Natural killer cell (primary cell): ENCODE results near the gene KCNA1. TPM values are rescaled to one million over a fixed set of nuclear protein-coding genes. Genes with fewer than 3 reads are reported as not detected.

Source experiments
- ATAC-seq, 3 donors: fragments of 150-1000 bp in 2 of 3; fragments of 200-7000 bp in 1 of 3; cut with Tn5 transposase; 1 replicate in 1 of 3; 2 replicates in 2 of 3; pipeline ENCODE4 v1.10.0; 2021; ENCODE audit warnings: mild to moderate bottlenecking in 2 of 3, moderate library complexity in 2 of 3
- DNase-seq, 2 donors: peaks; one replicate each; pipeline versions ENCODE4 v3.0.0 to v3.0.0-alpha.2; 2013 to 2021; ENCODE audit warnings: mixed read lengths in 1 of 2
- H3K27ac ChIP-seq: one replicate; pipeline ENCODE4 v1.5.1; 2013; ENCODE audit warnings: mild to moderate bottlenecking, low read length
- H3K27me3 ChIP-seq: one replicate; pipeline ENCODE4 v1.6.1; 2013; ENCODE audit warnings: low read length; ENCODE audit not compliant: control insufficient read depth, insufficient read depth
- H3K36me3 ChIP-seq: one replicate; pipeline ENCODE4 v1.6.1; 2013; ENCODE audit warnings: low read length; ENCODE audit not compliant: control insufficient read depth, insufficient read depth
- H3K4me1 ChIP-seq: one replicate; pipeline ENCODE4 v1.6.1; 2013; ENCODE audit warnings: low read length; ENCODE audit not compliant: control insufficient read depth, insufficient read depth
- H3K4me3 ChIP-seq: one replicate; pipeline ENCODE4 v1.5.1; 2013; ENCODE audit warnings: low read length
- H3K9me3 ChIP-seq: one replicate; pipeline ENCODE4 v1.6.1; 2013; ENCODE audit warnings: low read length; ENCODE audit not compliant: control insufficient read depth, insufficient read depth
- H3K27ac Mint-ChIP-seq, 2 donors: one replicate each; pipeline ENCODE4 v1.8.0; 2022; ENCODE audit warnings: mild to moderate bottlenecking in 2 of 2, mixed read lengths in 2 of 2, moderate library complexity in 1 of 2
- H3K27me3 Mint-ChIP-seq, 2 donors: one replicate each; pipeline ENCODE4 v1.8.0; 2022; ENCODE audit warnings: low read depth in 2 of 2, mixed read lengths in 2 of 2
- H3K36me3 Mint-ChIP-seq: one replicate; pipeline ENCODE4 v1.8.0; 2022; ENCODE audit warnings: mixed read lengths
- H3K4me1 Mint-ChIP-seq, 2 donors: one replicate each; pipeline ENCODE4 v1.8.0; 2022; ENCODE audit warnings: mixed read lengths in 2 of 2
- H3K4me3 Mint-ChIP-seq: one replicate; pipeline ENCODE4 v1.8.0; 2022; ENCODE audit warnings: mild to moderate bottlenecking, moderate library complexity, mixed read lengths
- H3K9me3 Mint-ChIP-seq, 2 donors: one replicate each; pipeline ENCODE4 v1.8.0; 2022; ENCODE audit warnings: mixed read lengths in 2 of 2
- WGBS: methylation state at CpG from one replicate; pipeline ENCODE4 v1.1.7; 2013; ENCODE audit warnings: missing lambda C conversion rate; ENCODE audit not compliant: insufficient coverage; 5-methylcytosine and 5-hydroxymethylcytosine counted together
- intact Hi-C: fragments of 100-400 bp; cut with micrococcal nuclease; formaldehyde crosslinking; loops from one replicate; pipeline ENCODE4 v1.14.2; 2022
- total RNA-seq, 4 donors: library from RNA; stranded (reverse); fragments of 120-200 nt in 1 of 4; gene quantifications; one replicate each; pipeline versions ENCODE4 v1.2.3 to v1.2.4, GENCODE V29; 2013 to 2022
- TF ChIP-seq, protein P1 (sequence below): fragments of 200-600 bp; IDR thresholded peaks from one replicate; pipeline ENCODE4 v1.8.0; 2022; ENCODE audit warnings: antibody characterized with exemption

Gene KCNA1
- total RNA-seq, 3 donors from 2014 or later (not counting 1 experiment from before 2014, with no cell fraction given): not detected

DNA sequence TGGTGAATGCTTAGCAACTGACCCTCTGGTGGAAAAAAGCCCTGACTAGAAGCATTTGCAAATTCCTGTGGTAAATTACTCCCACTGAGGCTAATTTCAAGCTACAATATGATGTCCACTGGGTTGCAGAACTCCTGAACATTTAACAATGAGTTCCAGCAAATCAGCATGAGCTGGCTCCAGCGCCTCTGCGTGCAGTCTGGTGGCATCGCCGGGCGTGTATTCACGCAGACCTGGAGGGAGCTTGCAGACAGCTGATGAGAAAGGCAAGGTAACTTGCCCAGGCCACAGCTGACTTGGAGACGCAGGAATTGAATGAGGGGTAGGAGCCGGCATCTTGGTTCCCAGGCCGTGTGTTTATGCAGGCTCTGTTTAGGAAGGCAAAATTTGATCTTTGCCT is 45.1 kb upstream of the KCNA1 start:
- peaks cover 0 to 5% of the 10 kb centered on the region in 2 donors for H3K4me1 Mint-ChIP-seq
- no peaks in the 10 kb centered on the region for H3K9me3 Mint-ChIP-seq
- H3K27ac Mint-ChIP-seq: no peak overlapping the region
- ATAC-seq (no peak), DNase-seq (no peak)
- Histone ChIP-seq H3K4me3 (no peak overlapping the region), H3K36me3 (no peaks in the 10 kb centered on the region), H3K27ac (no peak overlapping the region), H3K9me3 (no peaks in the 10 kb centered on the region), H3K4me1 (no peaks in the 10 kb centered on the region), H3K27me3 (no peaks in the 10 kb centered on the region)
- WGBS: 92% methylated on average over 9 of the region's 9 CpGs
- TF ChIP-seq, protein P1, sequence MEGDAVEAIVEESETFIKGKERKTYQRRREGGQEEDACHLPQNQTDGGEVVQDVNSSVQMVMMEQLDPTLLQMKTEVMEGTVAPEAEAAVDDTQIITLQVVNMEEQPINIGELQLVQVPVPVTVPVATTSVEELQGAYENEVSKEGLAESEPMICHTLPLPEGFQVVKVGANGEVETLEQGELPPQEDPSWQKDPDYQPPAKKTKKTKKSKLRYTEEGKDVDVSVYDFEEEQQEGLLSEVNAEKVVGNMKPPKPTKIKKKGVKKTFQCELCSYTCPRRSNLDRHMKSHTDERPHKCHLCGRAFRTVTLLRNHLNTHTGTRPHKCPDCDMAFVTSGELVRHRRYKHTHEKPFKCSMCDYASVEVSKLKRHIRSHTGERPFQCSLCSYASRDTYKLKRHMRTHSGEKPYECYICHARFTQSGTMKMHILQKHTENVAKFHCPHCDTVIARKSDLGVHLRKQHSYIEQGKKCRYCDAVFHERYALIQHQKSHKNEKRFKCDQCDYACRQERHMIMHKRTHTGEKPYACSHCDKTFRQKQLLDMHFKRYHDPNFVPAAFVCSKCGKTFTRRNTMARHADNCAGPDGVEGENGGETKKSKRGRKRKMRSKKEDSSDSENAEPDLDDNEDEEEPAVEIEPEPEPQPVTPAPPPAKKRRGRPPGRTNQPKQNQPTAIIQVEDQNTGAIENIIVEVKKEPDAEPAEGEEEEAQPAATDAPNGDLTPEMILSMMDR: no peak
- H3K36me3 Mint-ChIP-seq: no peaks in the 10 kb centered on the region
- H3K4me3 Mint-ChIP-seq: no peak overlapping the region
- peaks cover 13 to 15% of the 10 kb centered on the region in 2 donors for H3K27me3 Mint-ChIP-seq
- intact Hi-C loops: no loop called here

DNA sequence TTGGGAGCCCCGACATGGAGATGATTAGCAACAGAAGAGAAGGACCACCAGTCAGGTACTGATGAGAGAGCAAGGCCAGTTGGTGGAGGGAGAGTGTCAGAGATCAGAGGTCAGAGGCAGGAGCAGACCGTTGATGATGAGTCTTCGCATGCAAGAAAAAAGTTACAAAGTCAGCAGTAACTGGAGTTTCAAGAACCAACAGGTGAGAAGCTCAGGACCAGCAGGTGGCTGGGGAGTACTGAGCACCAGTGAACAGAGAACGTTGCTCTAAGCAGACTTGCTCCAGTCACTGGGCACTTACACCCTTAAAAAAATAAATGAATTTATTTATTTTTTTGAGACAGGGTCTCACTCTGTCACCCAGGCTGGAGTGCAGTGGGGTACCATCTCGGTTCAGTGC is 44.5 kb upstream of the KCNA1 start:
- Histone ChIP-seq H3K27me3 (no peaks in the 10 kb centered on the region), H3K36me3 (no peaks in the 10 kb centered on the region), H3K9me3 (no peaks in the 10 kb centered on the region), H3K4me3 (no peak overlapping the region), H3K4me1 (no peaks in the 10 kb centered on the region), H3K27ac (no peak overlapping the region)
- Mint-ChIP-seq H3K4me3 (no peak overlapping the region), H3K9me3 (no peaks in the 10 kb centered on the region), H3K27me3 (peaks cover 14 to 15% of the 10 kb centered on the region in 2 donors), H3K4me1 (peaks cover 0 to 5% of the 10 kb centered on the region in 2 donors), H3K36me3 (no peaks in the 10 kb centered on the region), H3K27ac (no peak overlapping the region)
- 86% methylated on average over 4 of the region's 5 CpGs for WGBS
- TF ChIP-seq, protein P1: no peak
- no peak for ATAC-seq
- intact Hi-C loops: no loop called here
- DNase-seq: no peak

DNA sequence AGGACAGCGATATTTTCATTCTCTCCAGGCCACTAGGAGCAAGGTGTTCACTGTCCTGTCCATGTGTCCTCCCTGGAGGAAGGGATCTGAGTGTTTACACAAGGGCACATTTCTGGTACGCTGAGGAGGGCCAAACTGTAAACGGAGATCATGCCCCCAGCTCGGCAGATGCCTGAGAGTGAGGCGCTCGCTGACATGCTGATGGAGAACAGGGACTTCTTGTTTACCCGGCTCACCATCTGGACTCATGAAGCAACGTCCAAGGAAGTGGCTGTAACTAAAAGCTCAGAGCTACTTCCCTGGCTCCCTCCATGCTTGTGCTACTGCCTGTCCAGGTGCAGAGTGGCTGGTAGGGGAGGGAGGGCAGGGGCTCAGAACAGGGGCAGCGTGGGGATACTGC is 43.4 kb upstream of the KCNA1 start:
- Histone ChIP-seq H3K27me3 (no peaks in the 10 kb centered on the region), H3K4me1 (no peaks in the 10 kb centered on the region), H3K4me3 (no peak overlapping the region), H3K36me3 (no peaks in the 10 kb centered on the region), H3K9me3 (no peaks in the 10 kb centered on the region), H3K27ac (no peak overlapping the region)
- Mint-ChIP-seq H3K36me3 (no peaks in the 10 kb centered on the region), H3K27me3 (peaks cover 11 to 15% of the 10 kb centered on the region in 2 donors), H3K4me1 (peaks cover 0 to 5% of the 10 kb centered on the region in 2 donors), H3K4me3 (no peak overlapping the region), H3K9me3 (no peaks in the 10 kb centered on the region), H3K27ac (no peak overlapping the region)
- TF ChIP-seq, protein P1: no peak
- ATAC-seq: no peak
- intact Hi-C loops: no loop called here
- DNase-seq: no peak
- 56% methylated on average over 9 of the region's 9 CpGs for WGBS

DNA sequence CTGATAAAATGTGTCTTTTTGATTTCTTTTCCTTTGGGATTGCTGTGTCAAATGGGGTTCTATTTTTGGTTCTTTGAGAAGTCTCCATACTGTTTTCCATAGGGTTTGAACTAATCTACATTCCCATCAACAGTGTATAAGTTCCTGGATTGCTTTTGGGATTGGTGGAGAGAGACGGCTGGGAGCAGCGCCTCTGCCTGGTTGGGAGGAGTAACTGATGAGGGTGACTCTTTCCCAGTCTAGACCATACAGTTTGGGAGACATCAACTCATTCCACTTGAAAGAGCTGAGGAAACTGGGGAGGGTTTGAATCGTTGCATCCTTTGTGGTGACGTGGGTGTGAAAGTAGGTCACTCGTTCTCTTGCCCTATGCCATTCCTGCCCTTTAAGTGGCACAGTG is 42.3 kb upstream of the KCNA1 start:
- H3K27ac ChIP-seq: no peak overlapping the region
- no peaks in the 10 kb centered on the region for H3K9me3 ChIP-seq
- no peaks in the 10 kb centered on the region for H3K36me3 Mint-ChIP-seq
- DNase-seq (no peak), ATAC-seq (no peak)
- TF ChIP-seq, protein P1: no peak
- H3K27ac Mint-ChIP-seq: no peak overlapping the region
- no peaks in the 10 kb centered on the region for H3K36me3 ChIP-seq
- H3K27me3 ChIP-seq: no peaks in the 10 kb centered on the region
- H3K4me3 ChIP-seq: no peak overlapping the region
- H3K4me1 Mint-ChIP-seq: peaks cover 0 to 5% of the 10 kb centered on the region in 2 donors
- H3K27me3 Mint-ChIP-seq: peaks cover 11 to 15% of the 10 kb centered on the region in 2 donors
- H3K9me3 Mint-ChIP-seq: no peaks in the 10 kb centered on the region
- no peak overlapping the region for H3K4me3 Mint-ChIP-seq
- intact Hi-C loops: no loop called here
- H3K4me1 ChIP-seq: no peaks in the 10 kb centered on the region
- WGBS: 60% methylated on average over 5 of the region's 5 CpGs
